Measurements from ENCODE around the gene SLC22A1. TPM values are rescaled to one million over a fixed set of nuclear protein-coding genes. Genes with fewer than 3 reads are reported as not detected.
"Not testable (repeated sequence)": the region's sequence is repeated elsewhere in the genome, so short reads cannot be mapped to it uniquely, and the experiment has no call there.

The SLC22A1 gene
- total RNA-seq, 2 donors from 2014 or later, result 0.26 to 0.33 TPM

GRCh38 chr6:160139420-160139851 lies 17.8 kb downstream of the SLC22A1 start:
- DNase-seq (no peak), ATAC-seq (no peak)
- Histone ChIP-seq H3K4me3 (no peak overlapping the region), H3K27ac (no peak overlapping the region), H3K27me3 (no peaks in the 10 kb centered on the region), H3K9me3 (no peaks in the 10 kb centered on the region), H3K4me1 (peaks cover 25% of the 10 kb centered on the region), H3K36me3 (replicated peaks in 1 of 2; ENCODE audit: insufficient read depth in 1 of 2, low read depth in 2 of 2) (no peaks in the 10 kb centered on the region)
- 94% methylated on average over 12 of the region's 12 CpGs for WGBS, 2 donors
- TF ChIP-seq CTCF (IDR thresholded peaks at IDR 0.05) (no peak), POLR2A (IDR thresholded peaks at IDR 0.05) (no peak)
- intact Hi-C loops (cut with DNase I), result loop anchor here (10.0 kb wide), 1 partner anchor 315 kb away; no protein-coding TSS in a partner anchor

- WGBS, 2 donors, result 80 to 98% methylated on average over 3 of the region's 3 CpGs
- H3K27me3 ChIP-seq; H3K9me3 ChIP-seq; DNase-seq; H3K27ac ChIP-seq; intact Hi-C loops (cut with DNase I); H3K36me3 ChIP-seq (replicated peaks in 1 of 2; ENCODE audit: insufficient read depth in 1 of 2, low read depth in 2 of 2); H3K4me3 ChIP-seq; ATAC-seq: not testable (repeated sequence)
- H3K4me1 ChIP-seq, result peaks cover 25% of the 10 kb centered on the region
Observed at GRCh38 chr6:160140493-160140892, 18.9 kb downstream of the SLC22A1 start.

GRCh38 chr6:160141001-160141726 lies 19.5 kb downstream of the SLC22A1 start:
- H3K27ac ChIP-seq, result no peak overlapping the region
- DNase-seq, result no peak

GRCh38 chr6:160142115-160142715 lies 20.6 kb downstream of the SLC22A1 start:
- ATAC-seq, result no peak

More at GRCh38 chr6:160141001-160141726, 19.5 kb downstream of the SLC22A1 start:
- WGBS, 2 donors, result 78 to 79% methylated on average over 5 of the region's 5 CpGs
- Histone ChIP-seq H3K9me3 (no peaks in the 10 kb centered on the region), H3K4me3 (no peak overlapping the region), H3K4me1 (peaks cover 25% of the 10 kb centered on the region), H3K36me3 (replicated peaks in 1 of 2; ENCODE audit: insufficient read depth in 1 of 2, low read depth in 2 of 2) (no peaks in the 10 kb centered on the region), H3K27me3 (no peaks in the 10 kb centered on the region)
- intact Hi-C loops (cut with DNase I), result no loop called here
- no peak for ATAC-seq
- TF ChIP-seq CTCF (IDR thresholded peaks at IDR 0.05) (no peak), POLR2A (IDR thresholded peaks at IDR 0.05) (no peak)

More at GRCh38 chr6:160142115-160142715, 20.6 kb downstream of the SLC22A1 start:
- H3K4me3 ChIP-seq, result no peak overlapping the region
- H3K4me1 ChIP-seq, result peaks cover 19% of the 10 kb centered on the region
- no peaks in the 10 kb centered on the region for H3K36me3 ChIP-seq (replicated peaks in 1 of 2; ENCODE audit: insufficient read depth in 1 of 2, low read depth in 2 of 2)
- no peaks in the 10 kb centered on the region for H3K9me3 ChIP-seq
- TF ChIP-seq CTCF (IDR thresholded peaks at IDR 0.05) (no peak), POLR2A (IDR thresholded peaks at IDR 0.05) (no peak)
- 86 to 87% methylated on average over 6 to 8 of the region's 8 CpGs for WGBS, 2 donors
- no peaks in the 10 kb centered on the region for H3K27me3 ChIP-seq
- H3K27ac ChIP-seq, result no peak overlapping the region
- intact Hi-C loops (cut with DNase I), result no loop called here
- DNase-seq, result no peak
